ENCODE measurements around the gene FOXL3. TPM values are rescaled to one million over a fixed set of nuclear protein-coding genes. Genes with fewer than 3 reads are reported as not detected.

Gene FOXL3
- total RNA-seq, 1 experiment from 2014 or later, result not detected

- no peak overlapping the region for H3K27ac ChIP-seq (ENCODE audit: insufficient read length, low read depth, low read length)
- H2AFZ ChIP-seq (ENCODE audit: low read length), result no peak overlapping the region
- no peak overlapping the region for H2BK15ac ChIP-seq (ENCODE audit: low read depth, low read length)
- no peak overlapping the region for H2BK5ac ChIP-seq (ENCODE audit: insufficient read length, low read length)
- H4K8ac ChIP-seq (replicated peaks; ENCODE audit: insufficient read length, low read depth, low read length), result no peak overlapping the region
- no peak overlapping the region for H3T11ph ChIP-seq (ENCODE audit: low read length)
- H3K27me3 ChIP-seq (ENCODE audit: insufficient read depth, low read length), result no peaks in the 10 kb centered on the region
- no peak for TF ChIP-seq CTCF (conservative IDR thresholded peaks at IDR 0.05)
- H4K91ac ChIP-seq (ENCODE audit: insufficient read length, low read depth, low read length), result no peak overlapping the region
- no peak overlapping the region for H3K56ac ChIP-seq (ENCODE audit: insufficient read length, low read depth, low read length)
- H3K9me3 ChIP-seq (ENCODE audit: control insufficient read depth, low read depth, low read length), result no peaks in the 10 kb centered on the region
- no peaks in the 10 kb centered on the region for H3K79me2 ChIP-seq (ENCODE audit: insufficient read depth, low read length)
- H3K9ac ChIP-seq (ENCODE audit: extremely low read depth, insufficient read length, low read length), result no peak overlapping the region
- DNase-seq, result no peak
- no peaks in the 10 kb centered on the region for H4K20me1 ChIP-seq (ENCODE audit: control insufficient read depth, insufficient read depth, insufficient read length)
- no peak overlapping the region for H3K4ac ChIP-seq (ENCODE audit: low read depth, low read length)
- no peak overlapping the region for H3K18ac ChIP-seq (ENCODE audit: insufficient read length, low read depth, low read length)
- no peak overlapping the region for H3K4me2 ChIP-seq (ENCODE audit: insufficient read depth, insufficient read length, low read length)
- no peak overlapping the region for H3K14ac ChIP-seq (ENCODE audit: insufficient read depth, low read length)
- WGBS (ENCODE audit: extremely low coverage, insufficient read length, low lambda C conversion rate), result no CpG with 5 or more reads among the region's 6 CpGs
- Mint-ChIP-seq H3K4me3 (no peak overlapping the region), H3K36me3 (ENCODE audit: insufficient read depth in 1 of 3, low read depth in 3 of 3) (no peaks in the 10 kb centered on the region; a peak in 1 of 7 replicates), H3K9me3 (no peaks in the 10 kb centered on the region; a peak in 1 of 5 replicates), H3K27ac (no peak overlapping the region), H3K4me1 (peaks cover 0 to 14% of the 10 kb centered on the region in 2 experiments; a peak in 1 of 4 replicates), H3K27me3 (ENCODE audit: low read depth) (peaks cover 35% of the 10 kb centered on the region)
- H2BK12ac ChIP-seq (ENCODE audit: insufficient read length, low read depth, low read length), result no peak overlapping the region
- H3K4me1 ChIP-seq (ENCODE audit: insufficient read depth, low read length), result no peaks in the 10 kb centered on the region
- H4K5ac ChIP-seq (ENCODE audit: insufficient read length, low read depth, low read length), result no peak overlapping the region
- H2BK120ac ChIP-seq (ENCODE audit: low read depth, low read length, poor library complexity, severe bottlenecking), result no peak overlapping the region
- H2BK20ac ChIP-seq (ENCODE audit: low read depth, low read length, poor library complexity, severe bottlenecking), result no peak overlapping the region
- no peak overlapping the region for H3K23ac ChIP-seq (ENCODE audit: insufficient read length, low read depth, low read length)
- no peaks in the 10 kb centered on the region for H3K23me2 ChIP-seq (ENCODE audit: insufficient read length, low read depth, low read length, poor library complexity, severe bottlenecking)
- no peaks in the 10 kb centered on the region for H3K79me1 ChIP-seq (ENCODE audit: insufficient read depth, low read depth, low read length, poor library complexity, severe bottlenecking)
- no peak overlapping the region for H2AK5ac ChIP-seq (ENCODE audit: insufficient read length, low read length)
Observed at GRCh38 chr7:326809-327232, 36.9 kb downstream of the FOXL3 start.
